ENCODE measurements around the gene CDON. TPM values are rescaled to one million over a fixed set of nuclear protein-coding genes. Genes with fewer than 3 reads are reported as not detected.
"Not testable (repeated sequence)": the region's sequence is repeated elsewhere in the genome, so short reads cannot be mapped to it uniquely, and the experiment has no call there.

The CDON gene
- total RNA-seq, 1 experiment from 2014 or later, result 10.1 TPM

GRCh38 chr11:126032375-126032774, 30.3 kb downstream of the CDON start:
- Histone ChIP-seq H3K27ac (ENCODE audit: low read length) (no peak overlapping the region), H3K9me2 (replicated peaks; ENCODE audit: low read length) (no peaks in the 10 kb centered on the region), H3K27me3 (ENCODE audit: low read length) (no peaks in the 10 kb centered on the region), H3K36me3 (ENCODE audit: low read depth, low read length) (no peaks in the 10 kb centered on the region), H3K4me2 (ENCODE audit: low read length) (no peak overlapping the region), H3F3A (ENCODE audit: low read length, unreplicated experiment) (no peaks in the 10 kb centered on the region), H3K79me2 (ENCODE audit: low read length) (no peaks in the 10 kb centered on the region), H2AFZ (ENCODE audit: low read length) (no peak overlapping the region), H4K20me1 (ENCODE audit: low read length) (no peaks in the 10 kb centered on the region), H3K4me3 (ENCODE audit: low read length) (no peak overlapping the region), H3K4me1 (ENCODE audit: insufficient read depth, low read length) (no peaks in the 10 kb centered on the region), H3K9ac (ENCODE audit: low read length) (no peak overlapping the region), H3K9me3 (ENCODE audit: low read length) (no peaks in the 10 kb centered on the region)
- CTCF ChIA-PET, result no interaction called here
- TF ChIP-seq CTCF (conservative IDR thresholded peaks at IDR 0.05; ENCODE audit: low read depth, low read length), result no peak
- no peak for TF ChIP-seq EZH2 (IDR thresholded peaks at IDR 0.05; ENCODE audit: low read length, unreplicated experiment)
- no peak for TF ChIP-seq EZH2phosphoT487 (IDR thresholded peaks at IDR 0.05; ENCODE audit: borderline replicate concordance, low read length)
- no peak for ATAC-seq
- intact Hi-C loops (cut with micrococcal nuclease), result loop anchor here (10.0 kb wide), 1 partner anchor 48 kb away; no protein-coding TSS in a partner anchor
- no TSS peak for BruUV-seq (replicated peaks)
- no peak for DNase-seq
- POLR2A ChIA-PET (ENCODE audit: unreplicated experiment), result no interaction called here

- H3K9me3 ChIP-seq (ENCODE audit: low read length), result no peaks in the 10 kb centered on the region
- H2AFZ ChIP-seq (ENCODE audit: low read length), result no peak overlapping the region
- H3K36me3 ChIP-seq (ENCODE audit: low read depth, low read length), result no peaks in the 10 kb centered on the region
- no peaks in the 10 kb centered on the region for H3K9me2 ChIP-seq (replicated peaks; ENCODE audit: low read length)
- H3K4me1 ChIP-seq (ENCODE audit: insufficient read depth, low read length), result no peaks in the 10 kb centered on the region; the same call in 1 of the 2 replicates
- H3K9ac ChIP-seq (ENCODE audit: low read length), result no peak overlapping the region
- DNase-seq (no peak), ATAC-seq (no peak)
- H3K27me3 ChIP-seq (ENCODE audit: low read length), result no peaks in the 10 kb centered on the region
- no peaks in the 10 kb centered on the region for H3F3A ChIP-seq (ENCODE audit: low read length, unreplicated experiment)
- H3K27ac ChIP-seq (ENCODE audit: low read length), result no peak overlapping the region
- H3K4me2 ChIP-seq (ENCODE audit: low read length), result no peak overlapping the region
- H3K79me2 ChIP-seq (ENCODE audit: low read length), result no peaks in the 10 kb centered on the region
- H4K20me1 ChIP-seq (ENCODE audit: low read length), result no peaks in the 10 kb centered on the region
- CTCF ChIA-PET, result no interaction called here
- no peak overlapping the region for H3K4me3 ChIP-seq (ENCODE audit: low read length)
- intact Hi-C loops (cut with micrococcal nuclease), result loop anchor here (10.0 kb wide), 1 partner anchor 45 kb away; no protein-coding TSS in a partner anchor
- POLR2A ChIA-PET (ENCODE audit: unreplicated experiment), result no interaction called here
- BruUV-seq (replicated peaks), result no TSS peak
- TF ChIP-seq CTCF (conservative IDR thresholded peaks at IDR 0.05; ENCODE audit: low read depth, low read length), result no peak
- TF ChIP-seq EZH2 (IDR thresholded peaks at IDR 0.05; ENCODE audit: low read length, unreplicated experiment), result no peak
- no peak for TF ChIP-seq EZH2phosphoT487 (IDR thresholded peaks at IDR 0.05; ENCODE audit: borderline replicate concordance, low read length)
Measured at GRCh38 chr11:126029805-126030204, 32.9 kb downstream of the CDON start.

DNA sequence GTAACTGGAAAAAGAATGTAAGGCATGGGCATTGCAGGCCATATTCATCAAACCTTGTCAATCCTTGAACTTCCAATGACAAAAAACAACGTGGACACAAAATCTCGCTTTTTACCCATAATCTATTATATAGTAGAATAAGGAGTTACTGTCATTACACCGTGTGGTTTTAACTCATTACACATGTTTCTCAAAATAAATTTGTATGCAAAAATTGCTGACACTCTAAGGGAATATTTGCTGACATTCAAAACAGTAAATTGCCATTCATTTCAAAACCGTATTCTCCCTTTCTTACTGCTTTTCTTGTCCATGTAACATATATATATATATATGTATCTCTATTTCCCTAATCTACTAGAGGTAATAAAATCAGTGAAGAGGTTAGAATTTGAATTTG, 33.4 kb downstream of the CDON start:
- intact Hi-C loops (cut with micrococcal nuclease), result no loop called here
- H3K27me3 ChIP-seq (ENCODE audit: low read length), result no peaks in the 10 kb centered on the region
- CTCF ChIA-PET, result no interaction called here
- H3K4me2 ChIP-seq (ENCODE audit: low read length), result no peak overlapping the region
- H3K36me3 ChIP-seq (ENCODE audit: low read depth, low read length), result no peaks in the 10 kb centered on the region
- no peak overlapping the region for H3K27ac ChIP-seq (ENCODE audit: low read length)
- ATAC-seq (no peak), DNase-seq (no peak)
- H2AFZ ChIP-seq (ENCODE audit: low read length), result no peak overlapping the region
- no peaks in the 10 kb centered on the region for H3K9me2 ChIP-seq (replicated peaks; ENCODE audit: low read length)
- TF ChIP-seq EZH2 (IDR thresholded peaks at IDR 0.05; ENCODE audit: low read length, unreplicated experiment) (no peak), CTCF (conservative IDR thresholded peaks at IDR 0.05; ENCODE audit: low read depth, low read length) (no peak), EZH2phosphoT487 (IDR thresholded peaks at IDR 0.05; ENCODE audit: borderline replicate concordance, low read length) (no peak)
- no peak overlapping the region for H3K9ac ChIP-seq (ENCODE audit: low read length)
- H3K79me2 ChIP-seq (ENCODE audit: low read length), result no peaks in the 10 kb centered on the region
- no peaks in the 10 kb centered on the region; the same call in 1 of the 2 replicates for H3K4me1 ChIP-seq (ENCODE audit: insufficient read depth, low read length)
- POLR2A ChIA-PET (ENCODE audit: unreplicated experiment), result no interaction called here
- no peaks in the 10 kb centered on the region for H4K20me1 ChIP-seq (ENCODE audit: low read length)
- H3F3A ChIP-seq (ENCODE audit: low read length, unreplicated experiment), result no peaks in the 10 kb centered on the region
- BruUV-seq (replicated peaks), result no TSS peak
- no peaks in the 10 kb centered on the region for H3K9me3 ChIP-seq (ENCODE audit: low read length)
- H3K4me3 ChIP-seq (ENCODE audit: low read length), result no peak overlapping the region

DNA sequence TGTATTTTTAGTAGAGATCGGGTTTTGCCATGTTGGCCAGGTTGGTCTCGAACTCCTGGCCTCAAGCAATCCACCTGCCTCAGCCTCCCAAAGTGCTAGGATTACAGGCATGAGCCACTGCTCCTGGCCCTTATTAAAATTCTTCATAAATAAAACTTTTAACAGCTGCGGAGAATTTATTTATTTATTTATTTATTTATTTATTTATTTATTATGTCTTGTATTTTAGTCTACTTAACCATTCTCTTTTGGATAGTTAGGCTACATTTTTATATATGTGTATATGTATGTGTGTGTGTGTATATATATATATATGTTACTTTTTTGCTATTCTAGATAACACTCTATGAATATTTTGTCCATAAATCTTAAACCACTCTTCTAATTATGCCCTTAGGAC, 34.1 kb downstream of the CDON start:
- H2AFZ ChIP-seq (ENCODE audit: low read length); H3K9ac ChIP-seq (ENCODE audit: low read length); DNase-seq; H3K27me3 ChIP-seq (ENCODE audit: low read length); H3K36me3 ChIP-seq (ENCODE audit: low read depth, low read length); H4K20me1 ChIP-seq (ENCODE audit: low read length); H3K27ac ChIP-seq (ENCODE audit: low read length); H3K9me3 ChIP-seq (ENCODE audit: low read length); H3K79me2 ChIP-seq (ENCODE audit: low read length); intact Hi-C loops (cut with micrococcal nuclease); POLR2A ChIA-PET (ENCODE audit: unreplicated experiment); H3K4me2 ChIP-seq (ENCODE audit: low read length); CTCF ChIA-PET; H3K9me2 ChIP-seq (replicated peaks; ENCODE audit: low read length); H3K4me3 ChIP-seq (ENCODE audit: low read length); H3F3A ChIP-seq (ENCODE audit: low read length, unreplicated experiment); ATAC-seq; H3K4me1 ChIP-seq (ENCODE audit: insufficient read depth, low read length); BruUV-seq (replicated peaks): not testable (repeated sequence)
